Hematopoietic multipotent progenitor cell treated with erythropoietin and hydrocortisone succinate and interleukin-3 and kit ligand, for 6 days (in vitro differentiated cells): ENCODE measurements around the gene NXPH2.

Experiments
- DNase-seq: peaks from one replicate; pipeline ENCODE4 v3.0.0-alpha.2; 2015

The NXPH2 gene

DNA sequence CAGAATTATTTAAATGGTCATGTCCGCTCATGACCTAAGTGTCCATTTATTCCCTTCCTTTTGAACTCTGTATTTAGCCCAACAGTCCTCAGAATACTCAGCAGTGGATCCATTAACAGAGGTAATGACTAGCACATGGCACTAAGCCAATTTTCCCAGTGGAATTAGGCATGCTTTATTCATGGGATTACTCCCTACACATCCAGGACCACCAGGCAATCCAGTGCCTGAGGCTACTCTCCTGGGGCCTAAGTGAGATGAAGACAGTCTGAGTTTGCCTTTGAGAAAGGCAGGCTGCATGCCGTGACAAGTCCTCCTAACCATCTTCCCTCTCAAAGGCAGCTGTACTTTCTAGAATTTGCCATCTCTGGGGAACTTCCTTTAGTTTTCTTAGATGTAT, 150.0 kb downstream of the NXPH2 start:
- no peak for DNase-seq

DNA sequence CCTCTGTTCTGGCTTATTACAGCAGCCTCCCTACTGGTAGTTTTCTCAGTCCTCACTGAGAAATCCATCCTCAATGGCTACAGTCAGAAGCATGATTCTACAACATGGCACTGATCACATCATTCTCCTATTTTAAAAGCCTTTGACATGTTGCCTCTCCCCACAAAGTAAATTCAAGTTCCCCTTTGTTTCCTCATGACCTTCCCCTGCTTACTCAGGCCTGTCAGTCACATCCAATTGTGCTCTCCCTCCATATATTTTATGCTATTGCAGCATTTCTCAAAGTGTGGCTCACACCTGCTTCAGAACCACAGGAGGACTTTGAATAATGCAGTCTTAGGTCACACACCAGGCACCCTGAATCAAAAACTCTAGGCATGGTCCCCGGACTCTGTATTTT, 154.0 kb downstream of the NXPH2 start:
- DNase-seq = no peak

DNA sequence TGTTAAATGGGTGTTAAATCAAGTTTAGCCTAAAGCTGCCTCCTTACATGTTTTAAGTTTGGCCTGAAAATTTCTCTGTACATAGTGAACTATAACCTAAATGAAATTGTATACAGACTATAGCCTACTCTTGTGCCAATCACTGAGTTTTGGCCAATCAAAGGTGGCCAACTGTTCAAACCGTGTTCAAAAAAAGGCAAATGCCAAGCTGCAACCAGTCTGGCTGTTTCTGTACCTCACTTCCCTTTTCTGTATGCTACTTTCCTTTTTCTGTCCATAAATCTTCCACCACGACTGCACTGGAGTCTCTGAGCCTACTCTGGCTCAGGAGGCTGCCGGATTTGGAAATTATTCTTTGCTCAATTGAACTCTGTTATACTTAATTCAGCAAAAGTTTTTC, 157.6 kb downstream of the NXPH2 start:
- peak; percentile 12 for DNase-seq

DNA sequence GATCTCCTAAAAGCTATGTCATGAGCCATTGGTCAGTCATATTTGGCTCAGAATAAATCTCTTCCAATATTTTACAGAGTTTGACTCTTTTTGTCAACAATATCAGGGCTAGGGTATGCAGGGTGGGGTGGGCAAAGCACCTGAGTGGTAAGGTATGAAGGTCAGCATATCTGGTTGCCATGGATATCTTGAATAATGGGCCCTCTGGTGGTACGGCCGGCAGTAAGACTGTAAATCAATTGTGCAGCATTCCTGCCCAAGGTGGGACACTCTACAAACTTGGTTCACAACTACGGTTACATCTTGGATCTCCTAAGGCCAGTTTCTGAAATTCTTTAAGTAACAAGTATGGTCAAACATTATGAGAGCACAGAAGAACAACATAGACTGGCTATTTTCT, 159.1 kb downstream of the NXPH2 start:
- no peak for DNase-seq

DNA sequence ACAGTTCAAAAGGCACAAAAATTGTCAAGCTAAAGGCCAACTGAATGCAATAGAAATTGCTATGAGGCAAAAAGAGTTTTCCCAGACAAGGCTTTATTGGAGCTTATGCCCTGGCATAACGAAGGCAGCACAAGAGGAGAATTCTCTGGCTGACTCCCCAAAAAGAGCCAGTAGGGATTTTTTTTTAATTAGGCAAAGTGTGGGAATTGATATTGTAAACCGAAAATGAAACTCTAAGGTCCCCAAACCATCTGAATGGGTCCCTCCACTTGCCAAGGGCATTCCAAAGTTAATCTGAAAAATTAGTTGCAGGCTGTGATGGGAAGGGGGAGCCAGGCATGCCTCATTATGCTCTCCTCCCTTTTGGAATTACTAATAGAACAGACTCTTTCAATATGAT, 159.8 kb downstream of the NXPH2 start:
- DNase-seq = no peak
